AML-193 (cell line): ENCODE measurements around the gene SMIM27.
"Not testable (repeated sequence)": the region's sequence is repeated elsewhere in the genome, so short reads cannot be mapped to it uniquely, and the experiment has no call there.

Experiments
- DNase-seq, 2 experiments: peaks; one replicate each; lab custom pipeline; 2025; lab: John Stamatoyannopoulos, UW

The SMIM27 gene

DNA sequence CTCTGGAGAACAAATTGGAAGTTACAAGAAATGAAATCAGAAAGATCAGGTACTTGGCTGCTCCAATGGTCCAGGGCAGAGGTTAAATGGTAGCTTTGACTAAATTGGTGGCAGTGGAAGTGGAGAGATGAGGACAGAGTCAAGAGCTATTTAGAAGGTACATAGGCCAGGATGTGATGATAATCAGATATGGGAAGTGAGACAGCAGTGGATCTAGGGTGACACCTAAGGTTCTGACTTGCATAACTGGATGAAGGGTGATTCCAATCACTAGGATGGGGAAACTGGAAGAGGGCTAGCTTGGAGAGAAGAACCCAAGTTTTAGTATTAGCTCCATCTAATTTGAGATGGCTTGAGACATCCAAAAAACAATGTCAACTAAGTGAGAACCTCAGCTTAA, 44.8 kb downstream of the SMIM27 start:
- no peak for DNase-seq

GRCh38 chr9:32599021-32599420, 46.9 kb downstream of the SMIM27 start:
- not testable (repeated sequence) for DNase-seq
